ENCODE results near the gene ANXA6. TPM values are rescaled to one million over a fixed set of nuclear protein-coding genes. Genes with fewer than 3 reads are reported as not detected.
A peak's percentile ranks its signal among the peaks of the same experiment; 100 is the strongest.

Gene ANXA6
- total and polyA plus RNA-seq, 2 experiments from 2014 or later = 404 to 628 TPM

- H3K4me1 ChIP-seq (ENCODE audit: low read depth) = peaks cover 6% of the 10 kb centered on the region
- H3K9me3 ChIP-seq (ENCODE audit: low read depth) = no peaks in the 10 kb centered on the region
- no peak for DNase-seq (ENCODE audit: low read depth in 1 of 2, low spot score in 1 of 2)
- H3K27ac ChIP-seq = no peak overlapping the region
- H3K27me3 ChIP-seq = no peaks in the 10 kb centered on the region
- no peak for TF ChIP-seq CTCF (IDR thresholded peaks at IDR 0.05; ENCODE audit: low read depth, low read length)
- no peaks in the 10 kb centered on the region for H3K36me3 ChIP-seq
- H3K4me3 ChIP-seq = no peak overlapping the region
Observed at GRCh38 chr5:151088986-151089385, 68.6 kb downstream of the ANXA6 start.

- no peak overlapping the region for H3K27ac ChIP-seq
- H3K4me1 ChIP-seq (ENCODE audit: low read depth) = peaks cover 9% of the 10 kb centered on the region
Observed at GRCh38 chr5:151087486-151087885, 70.1 kb downstream of the ANXA6 start.

GRCh38 chr5:151086905-151087360 lies 70.6 kb downstream of the ANXA6 start:
- H3K36me3 ChIP-seq = no peaks in the 10 kb centered on the region
- no peaks in the 10 kb centered on the region for H3K27me3 ChIP-seq
- no peak for TF ChIP-seq CTCF (IDR thresholded peaks at IDR 0.05; ENCODE audit: low read depth, low read length)
- peaks cover 14% of the 10 kb centered on the region for H3K4me1 ChIP-seq (ENCODE audit: low read depth)
- DNase-seq (ENCODE audit: low read depth in 1 of 2, low spot score in 1 of 2) = no peak
- H3K4me3 ChIP-seq = no peak overlapping the region
- no peaks in the 10 kb centered on the region for H3K9me3 ChIP-seq (ENCODE audit: low read depth)
- no peak overlapping the region for H3K27ac ChIP-seq

More at GRCh38 chr5:151087486-151087885, 70.1 kb downstream of the ANXA6 start:
- H3K27me3 ChIP-seq = no peaks in the 10 kb centered on the region
- no peak for TF ChIP-seq CTCF (IDR thresholded peaks at IDR 0.05; ENCODE audit: low read depth, low read length)
- no peaks in the 10 kb centered on the region for H3K9me3 ChIP-seq (ENCODE audit: low read depth)
- DNase-seq (ENCODE audit: low read depth in 1 of 2, low spot score in 1 of 2) = no peak
- H3K4me3 ChIP-seq = no peak overlapping the region
- H3K36me3 ChIP-seq = no peaks in the 10 kb centered on the region

- Histone ChIP-seq H3K36me3 (no peaks in the 10 kb centered on the region), H3K4me1 (ENCODE audit: low read depth) (peaks cover 18% of the 10 kb centered on the region), H3K27me3 (no peaks in the 10 kb centered on the region), H3K27ac (no peak overlapping the region), H3K4me3 (no peak overlapping the region), H3K9me3 (ENCODE audit: low read depth) (no peaks in the 10 kb centered on the region)
- no peak for DNase-seq (ENCODE audit: low read depth in 1 of 2, low spot score in 1 of 2)
- no peak for TF ChIP-seq CTCF (IDR thresholded peaks at IDR 0.05; ENCODE audit: low read depth, low read length)
Observed at GRCh38 chr5:151086192-151086869, 71.2 kb downstream of the ANXA6 start.

GRCh38 chr5:151085517-151086041 lies 72.0 kb downstream of the ANXA6 start:
- Histone ChIP-seq H3K36me3 (no peaks in the 10 kb centered on the region), H3K4me3 (no peak overlapping the region), H3K9me3 (ENCODE audit: low read depth) (no peaks in the 10 kb centered on the region), H3K27me3 (no peaks in the 10 kb centered on the region), H3K4me1 (ENCODE audit: low read depth) (peaks cover 18% of the 10 kb centered on the region), H3K27ac (peak overlapping the region; percentile 59)
- no peak for TF ChIP-seq CTCF (IDR thresholded peaks at IDR 0.05; ENCODE audit: low read depth, low read length)
- peak; percentile 44 to 82 for DNase-seq (ENCODE audit: low read depth in 1 of 2, low spot score in 1 of 2)

Data from cardiac muscle cell (in vitro differentiated cells and primary cell).